ENCODE measurements around the gene DNMBP. TPM values are rescaled to one million over a fixed set of nuclear protein-coding genes. Genes with fewer than 3 reads are reported as not detected.

The DNMBP gene
- total and polyA plus RNA-seq, 2 experiments from 2014 or later = 13.4 to 31.2 TPM

DNA sequence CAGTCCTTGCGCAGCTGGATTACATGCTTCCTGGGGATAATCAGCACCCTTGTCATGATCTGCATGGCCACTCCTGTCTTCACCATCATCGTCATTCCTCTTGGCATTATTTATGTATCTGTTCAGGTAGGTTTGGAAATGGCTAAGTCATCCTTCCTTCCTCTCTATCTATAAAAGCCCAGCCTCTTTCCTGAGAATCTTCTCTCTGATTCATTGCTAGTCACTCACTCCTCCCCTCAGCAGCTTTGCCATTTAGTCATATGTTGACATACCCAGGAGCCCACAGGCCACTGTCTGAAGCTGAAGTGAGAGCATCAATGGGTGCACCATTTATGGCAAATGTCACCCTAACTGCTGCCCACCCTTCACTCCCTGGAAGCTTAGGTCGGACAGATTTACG, 175.3 kb downstream of the DNMBP start:
- Histone ChIP-seq H3K36me3 (ENCODE audit: insufficient read depth) (no peaks in the 10 kb centered on the region), H3K79me2 (replicated peaks; ENCODE audit: insufficient read depth) (no peaks in the 10 kb centered on the region), H3K4me3 (no peak overlapping the region), H3K4me2 (no peak overlapping the region), H3K9me2 (ENCODE audit: insufficient read depth) (0 out of 2 replicates have a peak, but pooled peaks cover 7% of the 10 kb centered on the region), H3K27ac (ENCODE audit: low read depth) (no peak overlapping the region), H3K27me3 (ENCODE audit: insufficient read depth) (no peaks in the 10 kb centered on the region), H3F3A (replicated peaks; ENCODE audit: low read depth) (no peaks in the 10 kb centered on the region), H3K4me1 (ENCODE audit: insufficient read depth) (no peaks in the 10 kb centered on the region), H4K20me1 (replicated peaks; ENCODE audit: insufficient read depth) (no peaks in the 10 kb centered on the region), H2AFZ (no peak overlapping the region)
- no peaks in the 10 kb centered on the region for H3K4me1 Mint-ChIP-seq
- no peak for ATAC-seq
- H3K27ac Mint-ChIP-seq = no peak overlapping the region
- no peak for DNase-seq (ENCODE audit: low spot score)
- H3K9me3 Mint-ChIP-seq = peaks cover 15% of the 10 kb centered on the region
- no peak for TF ChIP-seq EZH2phosphoT487 (IDR thresholded peaks at IDR 0.05; ENCODE audit: unreplicated experiment)
- TF ChIP-seq, protein P1, sequence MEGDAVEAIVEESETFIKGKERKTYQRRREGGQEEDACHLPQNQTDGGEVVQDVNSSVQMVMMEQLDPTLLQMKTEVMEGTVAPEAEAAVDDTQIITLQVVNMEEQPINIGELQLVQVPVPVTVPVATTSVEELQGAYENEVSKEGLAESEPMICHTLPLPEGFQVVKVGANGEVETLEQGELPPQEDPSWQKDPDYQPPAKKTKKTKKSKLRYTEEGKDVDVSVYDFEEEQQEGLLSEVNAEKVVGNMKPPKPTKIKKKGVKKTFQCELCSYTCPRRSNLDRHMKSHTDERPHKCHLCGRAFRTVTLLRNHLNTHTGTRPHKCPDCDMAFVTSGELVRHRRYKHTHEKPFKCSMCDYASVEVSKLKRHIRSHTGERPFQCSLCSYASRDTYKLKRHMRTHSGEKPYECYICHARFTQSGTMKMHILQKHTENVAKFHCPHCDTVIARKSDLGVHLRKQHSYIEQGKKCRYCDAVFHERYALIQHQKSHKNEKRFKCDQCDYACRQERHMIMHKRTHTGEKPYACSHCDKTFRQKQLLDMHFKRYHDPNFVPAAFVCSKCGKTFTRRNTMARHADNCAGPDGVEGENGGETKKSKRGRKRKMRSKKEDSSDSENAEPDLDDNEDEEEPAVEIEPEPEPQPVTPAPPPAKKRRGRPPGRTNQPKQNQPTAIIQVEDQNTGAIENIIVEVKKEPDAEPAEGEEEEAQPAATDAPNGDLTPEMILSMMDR (conservative IDR thresholded peaks at IDR 0.05; ENCODE audit: low read depth in 2 of 2) = no peak
- no peak for TF ChIP-seq JUNB (IDR thresholded peaks at IDR 0.05; ENCODE audit: unreplicated experiment)
- H3K36me3 Mint-ChIP-seq (ENCODE audit: low read depth) = peaks cover 6% of the 10 kb centered on the region
- no peak overlapping the region for H3K4me3 Mint-ChIP-seq
- peaks cover 12% of the 10 kb centered on the region for H3K27me3 Mint-ChIP-seq (ENCODE audit: insufficient read depth, low read depth, poor library complexity)

DNA sequence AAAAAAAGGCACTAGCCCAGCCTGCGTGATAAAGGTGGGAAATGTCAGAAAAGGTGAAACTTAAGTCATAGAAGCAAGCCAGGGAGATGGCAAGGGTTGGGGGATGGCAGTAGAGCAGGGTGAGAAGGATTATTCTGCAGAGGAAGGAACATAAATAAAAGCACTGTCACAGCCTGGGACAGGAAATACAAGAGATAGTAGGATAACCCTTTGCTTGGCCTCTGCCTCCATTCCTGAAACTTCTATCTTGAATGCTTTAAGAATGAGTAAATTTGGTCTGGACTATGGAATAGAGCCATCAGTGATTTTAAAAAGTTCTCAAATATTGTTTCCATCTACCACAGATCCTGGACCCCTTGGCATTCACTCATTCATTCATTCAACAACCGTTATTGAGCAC, 177.3 kb downstream of the DNMBP start:
- Mint-ChIP-seq H3K36me3 (ENCODE audit: low read depth) (peaks cover 6% of the 10 kb centered on the region), H3K27me3 (ENCODE audit: insufficient read depth, low read depth, poor library complexity) (peaks cover 12% of the 10 kb centered on the region), H3K4me3 (no peak overlapping the region), H3K9me3 (peaks cover 19% of the 10 kb centered on the region), H3K27ac (no peak overlapping the region), H3K4me1 (no peaks in the 10 kb centered on the region)
- H3F3A ChIP-seq (replicated peaks; ENCODE audit: low read depth) = no peaks in the 10 kb centered on the region
- H3K9me2 ChIP-seq (ENCODE audit: insufficient read depth) = 0 out of 2 replicates have a peak, but pooled peaks cover 7% of the 10 kb centered on the region
- H3K79me2 ChIP-seq (replicated peaks; ENCODE audit: insufficient read depth) = no peaks in the 10 kb centered on the region
- no peaks in the 10 kb centered on the region for H3K27me3 ChIP-seq (ENCODE audit: insufficient read depth)
- DNase-seq (ENCODE audit: low spot score) = no peak
- H3K4me2 ChIP-seq = no peak overlapping the region
- no peak overlapping the region for H3K4me3 ChIP-seq
- no peaks in the 10 kb centered on the region for H3K4me1 ChIP-seq (ENCODE audit: insufficient read depth)
- ATAC-seq = no peak
- no peak overlapping the region for H2AFZ ChIP-seq
- H3K36me3 ChIP-seq (ENCODE audit: insufficient read depth) = no peaks in the 10 kb centered on the region
- no peaks in the 10 kb centered on the region for H4K20me1 ChIP-seq (replicated peaks; ENCODE audit: insufficient read depth)
- no peak overlapping the region for H3K27ac ChIP-seq (ENCODE audit: low read depth)
- TF ChIP-seq, protein P1 (conservative IDR thresholded peaks at IDR 0.05; ENCODE audit: low read depth in 2 of 2) = no peak
- TF ChIP-seq, protein P2, sequence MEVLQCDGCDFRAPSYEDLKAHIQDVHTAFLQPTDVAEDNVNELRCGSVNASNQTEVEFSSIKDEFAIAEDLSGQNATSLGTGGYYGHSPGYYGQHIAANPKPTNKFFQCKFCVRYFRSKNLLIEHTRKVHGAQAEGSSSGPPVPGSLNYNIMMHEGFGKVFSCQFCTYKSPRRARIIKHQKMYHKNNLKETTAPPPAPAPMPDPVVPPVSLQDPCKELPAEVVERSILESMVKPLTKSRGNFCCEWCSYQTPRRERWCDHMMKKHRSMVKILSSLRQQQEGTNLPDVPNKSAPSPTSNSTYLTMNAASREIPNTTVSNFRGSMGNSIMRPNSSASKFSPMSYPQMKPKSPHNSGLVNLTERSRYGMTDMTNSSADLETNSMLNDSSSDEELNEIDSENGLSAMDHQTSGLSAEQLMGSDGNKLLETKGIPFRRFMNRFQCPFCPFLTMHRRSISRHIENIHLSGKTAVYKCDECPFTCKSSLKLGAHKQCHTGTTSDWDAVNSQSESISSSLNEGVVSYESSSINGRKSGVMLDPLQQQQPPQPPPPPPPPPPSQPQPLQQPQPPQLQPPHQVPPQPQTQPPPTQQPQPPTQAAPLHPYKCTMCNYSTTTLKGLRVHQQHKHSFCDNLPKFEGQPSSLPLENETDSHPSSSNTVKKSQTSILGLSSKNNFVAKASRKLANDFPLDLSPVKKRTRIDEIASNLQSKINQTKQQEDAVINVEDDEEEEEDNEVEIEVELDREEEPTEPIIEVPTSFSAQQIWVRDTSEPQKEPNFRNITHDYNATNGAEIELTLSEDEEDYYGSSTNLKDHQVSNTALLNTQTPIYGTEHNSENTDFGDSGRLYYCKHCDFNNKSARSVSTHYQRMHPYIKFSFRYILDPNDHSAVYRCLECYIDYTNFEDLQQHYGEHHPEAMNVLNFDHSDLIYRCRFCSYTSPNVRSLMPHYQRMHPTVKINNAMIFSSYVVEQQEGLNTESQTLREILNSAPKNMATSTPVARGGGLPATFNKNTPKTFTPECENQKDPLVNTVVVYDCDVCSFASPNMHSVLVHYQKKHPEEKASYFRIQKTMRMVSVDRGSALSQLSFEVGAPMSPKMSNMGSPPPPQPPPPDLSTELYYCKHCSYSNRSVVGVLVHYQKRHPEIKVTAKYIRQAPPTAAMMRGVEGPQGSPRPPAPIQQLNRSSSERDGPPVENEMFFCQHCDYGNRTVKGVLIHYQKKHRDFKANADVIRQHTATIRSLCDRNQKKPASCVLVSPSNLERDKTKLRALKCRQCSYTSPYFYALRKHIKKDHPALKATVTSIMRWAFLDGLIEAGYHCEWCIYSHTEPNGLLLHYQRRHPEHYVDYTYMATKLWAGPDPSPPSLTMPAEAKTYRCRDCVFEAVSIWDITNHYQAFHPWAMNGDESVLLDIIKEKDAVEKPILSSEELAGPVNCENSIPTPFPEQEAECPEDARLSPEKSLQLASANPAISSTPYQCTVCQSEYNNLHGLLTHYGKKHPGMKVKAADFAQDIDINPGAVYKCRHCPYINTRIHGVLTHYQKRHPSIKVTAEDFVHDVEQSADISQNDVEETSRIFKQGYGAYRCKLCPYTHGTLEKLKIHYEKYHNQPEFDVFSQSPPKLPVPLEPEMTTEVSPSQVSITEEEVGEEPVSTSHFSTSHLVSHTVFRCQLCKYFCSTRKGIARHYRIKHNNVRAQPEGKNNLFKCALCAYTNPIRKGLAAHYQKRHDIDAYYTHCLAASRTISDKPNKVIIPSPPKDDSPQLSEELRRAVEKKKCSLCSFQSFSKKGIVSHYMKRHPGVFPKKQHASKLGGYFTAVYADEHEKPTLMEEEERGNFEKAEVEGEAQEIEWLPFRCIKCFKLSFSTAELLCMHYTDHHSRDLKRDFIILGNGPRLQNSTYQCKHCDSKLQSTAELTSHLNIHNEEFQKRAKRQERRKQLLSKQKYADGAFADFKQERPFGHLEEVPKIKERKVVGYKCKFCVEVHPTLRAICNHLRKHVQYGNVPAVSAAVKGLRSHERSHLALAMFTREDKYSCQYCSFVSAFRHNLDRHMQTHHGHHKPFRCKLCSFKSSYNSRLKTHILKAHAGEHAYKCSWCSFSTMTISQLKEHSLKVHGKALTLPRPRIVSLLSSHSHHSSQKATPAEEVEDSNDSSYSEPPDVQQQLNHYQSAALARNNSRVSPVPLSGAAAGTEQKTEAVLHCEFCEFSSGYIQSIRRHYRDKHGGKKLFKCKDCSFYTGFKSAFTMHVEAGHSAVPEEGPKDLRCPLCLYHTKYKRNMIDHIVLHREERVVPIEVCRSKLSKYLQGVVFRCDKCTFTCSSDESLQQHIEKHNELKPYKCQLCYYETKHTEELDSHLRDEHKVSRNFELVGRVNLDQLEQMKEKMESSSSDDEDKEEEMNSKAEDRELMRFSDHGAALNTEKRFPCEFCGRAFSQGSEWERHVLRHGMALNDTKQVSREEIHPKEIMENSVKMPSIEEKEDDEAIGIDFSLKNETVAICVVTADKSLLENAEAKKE (CRISPR knock-in tag; IDR thresholded peaks at IDR 0.05) = no peak
- TF ChIP-seq, protein P3, sequence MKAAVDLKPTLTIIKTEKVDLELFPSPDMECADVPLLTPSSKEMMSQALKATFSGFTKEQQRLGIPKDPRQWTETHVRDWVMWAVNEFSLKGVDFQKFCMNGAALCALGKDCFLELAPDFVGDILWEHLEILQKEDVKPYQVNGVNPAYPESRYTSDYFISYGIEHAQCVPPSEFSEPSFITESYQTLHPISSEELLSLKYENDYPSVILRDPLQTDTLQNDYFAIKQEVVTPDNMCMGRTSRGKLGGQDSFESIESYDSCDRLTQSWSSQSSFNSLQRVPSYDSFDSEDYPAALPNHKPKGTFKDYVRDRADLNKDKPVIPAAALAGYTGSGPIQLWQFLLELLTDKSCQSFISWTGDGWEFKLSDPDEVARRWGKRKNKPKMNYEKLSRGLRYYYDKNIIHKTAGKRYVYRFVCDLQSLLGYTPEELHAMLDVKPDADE (IDR thresholded peaks at IDR 0.05) = no peak
- TF ChIP-seq JUNB (IDR thresholded peaks at IDR 0.05; ENCODE audit: unreplicated experiment) (no peak), EZH2 (IDR thresholded peaks at IDR 0.05; ENCODE audit: low read depth, unreplicated experiment) (no peak), STAT1 (IDR thresholded peaks at IDR 0.05; ENCODE audit: unreplicated experiment) (no peak)

Measured in GM23338 (cell line).